22Rv1 (cell line): Measurements from ENCODE around the gene ACSM3.

Experiments used
- ZFX ChIP-seq: fragments of 450-650 bp; IDR thresholded peaks from 2 replicates; pipeline ENCODE4 v1.6.1; 2017; ENCODE audit warnings: antibody characterized with exemption, borderline replicate concordance
- TF ChIP-seq, protein P1 (sequence below): fragments of 450-650 bp; IDR thresholded peaks from 2 replicates; pipeline ENCODE4 v1.5.1; 2017; ENCODE audit warnings: mild to moderate bottlenecking

DNA sequence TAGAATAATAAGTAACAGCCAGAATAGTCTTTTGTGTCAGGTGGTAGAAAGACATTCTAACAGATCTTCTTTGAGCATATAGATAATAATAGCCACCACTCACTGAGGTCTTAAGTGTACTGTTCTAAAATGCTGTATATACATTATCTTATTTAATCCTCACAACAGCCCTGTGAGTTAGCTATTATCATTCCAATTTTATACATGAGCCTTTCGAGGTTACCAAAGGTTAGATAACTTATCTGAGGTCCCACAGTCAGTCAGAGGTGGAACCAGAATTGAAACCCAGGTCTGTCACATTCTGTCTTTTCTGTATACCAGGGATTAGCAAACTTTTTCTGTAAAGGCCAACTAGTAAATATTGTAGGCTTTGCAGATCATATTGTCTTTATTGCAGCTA is 65.7 kb downstream of the ACSM3 start:
- TF ChIP-seq, protein P1, sequence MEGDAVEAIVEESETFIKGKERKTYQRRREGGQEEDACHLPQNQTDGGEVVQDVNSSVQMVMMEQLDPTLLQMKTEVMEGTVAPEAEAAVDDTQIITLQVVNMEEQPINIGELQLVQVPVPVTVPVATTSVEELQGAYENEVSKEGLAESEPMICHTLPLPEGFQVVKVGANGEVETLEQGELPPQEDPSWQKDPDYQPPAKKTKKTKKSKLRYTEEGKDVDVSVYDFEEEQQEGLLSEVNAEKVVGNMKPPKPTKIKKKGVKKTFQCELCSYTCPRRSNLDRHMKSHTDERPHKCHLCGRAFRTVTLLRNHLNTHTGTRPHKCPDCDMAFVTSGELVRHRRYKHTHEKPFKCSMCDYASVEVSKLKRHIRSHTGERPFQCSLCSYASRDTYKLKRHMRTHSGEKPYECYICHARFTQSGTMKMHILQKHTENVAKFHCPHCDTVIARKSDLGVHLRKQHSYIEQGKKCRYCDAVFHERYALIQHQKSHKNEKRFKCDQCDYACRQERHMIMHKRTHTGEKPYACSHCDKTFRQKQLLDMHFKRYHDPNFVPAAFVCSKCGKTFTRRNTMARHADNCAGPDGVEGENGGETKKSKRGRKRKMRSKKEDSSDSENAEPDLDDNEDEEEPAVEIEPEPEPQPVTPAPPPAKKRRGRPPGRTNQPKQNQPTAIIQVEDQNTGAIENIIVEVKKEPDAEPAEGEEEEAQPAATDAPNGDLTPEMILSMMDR, result no peak
- TF ChIP-seq ZFX, result no peak
